GM21619 (cell line): ENCODE data around the gene BLVRB.
"Not testable (repeated sequence)": the region's sequence is repeated elsewhere in the genome, so short reads cannot be mapped to it uniquely, and the experiment has no call there.

Experiments
- ATAC-seq: cut with Tn5 transposase; IDR thresholded peaks from one replicate; pipeline ENCODE4 v1.9.1; 2021; ENCODE audit not compliant: unreplicated experiment

Gene BLVRB

DNA sequence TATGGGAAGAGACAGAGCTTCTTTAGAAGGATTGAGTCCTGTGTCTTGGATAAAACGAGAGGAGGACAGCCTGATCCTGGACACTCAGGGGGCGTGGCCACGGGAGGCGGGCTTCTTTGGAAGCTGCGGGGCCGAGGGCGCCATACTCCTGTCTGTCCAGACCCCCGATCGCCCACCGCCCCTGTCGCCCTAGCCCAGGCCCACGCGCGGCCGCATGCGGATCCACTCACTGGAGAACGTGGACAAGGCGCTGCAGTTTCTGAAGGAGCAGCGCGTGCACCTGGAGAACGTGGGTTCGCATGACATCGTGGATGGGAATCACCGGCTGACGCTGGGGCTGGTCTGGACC is 24.3 kb upstream of the BLVRB start:
- no peak for ATAC-seq

DNA sequence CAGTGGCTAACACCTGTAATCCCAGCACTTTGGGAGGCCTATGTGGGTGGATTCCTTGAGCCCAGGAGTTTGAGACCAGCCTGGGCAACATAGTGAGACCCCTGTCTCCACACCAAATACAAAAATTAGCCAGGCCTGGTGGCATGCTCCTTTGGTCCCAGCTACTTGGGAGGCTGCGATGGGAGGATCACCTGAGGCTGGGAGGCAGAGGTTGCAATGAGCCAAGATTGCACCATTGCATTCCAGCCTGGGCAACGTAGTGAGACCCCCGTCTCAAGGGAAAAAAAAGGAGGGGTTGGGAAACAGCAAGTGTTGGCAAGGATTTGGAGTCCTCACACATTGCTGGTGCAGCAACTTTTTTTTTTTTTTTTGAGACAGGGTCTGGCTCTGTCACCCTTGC is 20.5 kb upstream of the BLVRB start:
- no peak for ATAC-seq

DNA sequence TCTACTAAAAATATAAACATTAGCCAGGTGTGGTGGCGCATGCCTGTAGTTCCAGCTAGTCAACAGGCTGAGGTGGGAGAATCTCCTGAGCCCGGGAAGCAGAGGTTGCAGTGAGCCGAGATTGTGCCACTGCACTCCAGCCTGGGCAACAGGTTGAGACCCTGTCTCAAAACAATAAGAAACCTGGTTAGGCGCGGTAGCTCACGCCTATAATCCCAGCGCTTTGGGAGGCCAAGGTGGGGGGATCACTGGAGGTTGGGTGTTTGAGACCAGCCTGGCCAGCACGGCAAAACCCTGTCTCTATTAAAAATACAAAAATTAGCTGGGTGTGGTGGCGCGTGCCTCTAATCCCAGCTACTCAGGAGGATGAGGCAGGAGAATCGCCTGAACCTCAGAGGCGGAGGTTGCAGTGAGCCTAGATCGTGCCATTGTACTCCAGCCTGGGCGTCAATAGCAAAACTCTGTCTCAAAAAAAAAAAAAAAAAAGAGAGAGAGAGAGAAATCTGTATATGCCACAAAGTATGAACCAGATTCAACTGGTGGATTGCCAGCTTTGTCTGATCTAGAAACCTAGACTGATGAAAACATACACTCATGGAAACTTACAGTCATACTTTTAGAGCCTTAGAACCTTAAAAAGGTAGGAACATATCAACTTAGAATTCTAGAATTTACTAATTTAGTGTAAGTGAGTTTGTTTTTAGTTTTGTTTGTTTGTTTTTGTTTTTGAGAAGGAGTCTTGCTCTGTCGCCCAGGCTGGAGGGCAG is 10.5 kb upstream of the BLVRB start:
- ATAC-seq: not testable (repeated sequence)

DNA sequence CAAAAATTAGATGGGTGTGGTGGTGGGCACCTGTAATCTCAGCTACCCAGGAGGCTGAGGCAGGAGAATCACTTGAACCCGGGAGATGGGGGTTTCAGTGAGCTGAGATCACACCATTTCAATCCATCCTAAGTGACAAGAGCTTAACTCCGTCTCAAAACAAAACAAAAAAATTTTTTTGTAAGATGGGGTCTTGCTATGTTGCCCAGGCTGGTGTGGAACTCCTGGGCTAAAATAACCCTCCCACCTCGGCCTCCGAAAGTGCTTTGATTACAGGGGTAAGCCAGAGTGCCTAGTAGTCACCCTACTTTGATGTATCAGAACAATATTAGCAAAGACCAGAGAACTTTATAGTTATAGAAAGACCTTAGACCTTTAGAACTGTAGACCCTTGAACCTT is 9.2 kb upstream of the BLVRB start:
- ATAC-seq: no peak

DNA sequence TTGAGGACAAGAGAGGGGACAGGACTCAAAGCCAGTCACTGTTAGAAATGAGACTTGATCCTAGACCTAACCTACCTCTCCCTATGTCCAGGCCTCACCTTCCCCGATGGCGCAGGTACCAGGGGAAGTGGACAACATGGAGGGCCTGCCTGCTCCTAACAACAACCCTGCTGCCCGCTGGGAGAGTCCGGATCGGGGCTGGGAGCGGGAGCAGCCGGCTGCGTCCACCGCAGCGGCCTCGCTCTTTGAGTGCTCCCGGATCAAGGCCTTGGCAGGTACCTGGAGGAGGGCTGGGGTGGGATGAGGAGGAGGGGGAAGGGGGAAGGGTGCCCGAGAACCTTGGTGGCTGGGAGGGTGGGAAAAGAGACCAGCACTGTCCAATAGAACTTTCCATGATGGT is 7.0 kb upstream of the BLVRB start:
- no peak for ATAC-seq

DNA sequence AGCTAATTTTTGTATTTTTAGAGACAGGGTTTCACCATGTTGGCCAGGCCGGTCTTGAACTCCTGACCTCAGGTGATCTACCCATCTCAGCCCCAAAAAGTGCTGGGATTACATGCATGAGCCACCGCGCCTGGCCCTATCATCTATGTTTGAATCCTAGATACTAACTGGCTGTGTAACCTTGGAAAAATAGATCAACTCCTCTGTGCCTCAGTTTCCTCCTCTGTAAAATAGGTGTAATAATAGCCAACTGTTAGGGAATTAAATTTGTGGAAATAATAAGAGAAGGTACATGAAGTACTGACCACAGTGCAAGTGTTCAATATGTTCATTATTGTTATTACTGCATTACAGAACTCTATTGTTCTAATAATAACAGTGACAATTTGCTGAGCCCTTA is 5.6 kb upstream of the BLVRB start:
- ATAC-seq: no peak

DNA sequence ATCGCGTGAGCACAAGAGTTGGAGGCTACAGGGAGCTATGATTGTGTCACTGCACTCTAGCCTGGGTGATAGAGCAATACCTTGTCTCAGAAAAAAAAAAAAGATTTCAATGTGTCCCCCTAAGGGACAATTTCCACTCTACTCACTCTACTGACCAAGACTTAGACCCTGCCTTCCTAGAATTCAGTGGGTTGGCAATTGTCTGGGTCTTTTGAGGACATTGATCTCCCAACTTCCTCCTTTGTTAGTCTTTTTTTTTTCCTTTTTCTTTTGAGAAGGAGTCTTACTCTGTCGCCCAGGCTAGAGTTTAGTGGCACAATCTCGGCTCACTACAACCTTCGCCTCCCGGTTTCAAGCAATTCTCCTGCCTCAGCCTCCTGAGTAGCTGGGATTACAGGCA is 3.5 kb upstream of the BLVRB start:
- no peak for ATAC-seq

DNA sequence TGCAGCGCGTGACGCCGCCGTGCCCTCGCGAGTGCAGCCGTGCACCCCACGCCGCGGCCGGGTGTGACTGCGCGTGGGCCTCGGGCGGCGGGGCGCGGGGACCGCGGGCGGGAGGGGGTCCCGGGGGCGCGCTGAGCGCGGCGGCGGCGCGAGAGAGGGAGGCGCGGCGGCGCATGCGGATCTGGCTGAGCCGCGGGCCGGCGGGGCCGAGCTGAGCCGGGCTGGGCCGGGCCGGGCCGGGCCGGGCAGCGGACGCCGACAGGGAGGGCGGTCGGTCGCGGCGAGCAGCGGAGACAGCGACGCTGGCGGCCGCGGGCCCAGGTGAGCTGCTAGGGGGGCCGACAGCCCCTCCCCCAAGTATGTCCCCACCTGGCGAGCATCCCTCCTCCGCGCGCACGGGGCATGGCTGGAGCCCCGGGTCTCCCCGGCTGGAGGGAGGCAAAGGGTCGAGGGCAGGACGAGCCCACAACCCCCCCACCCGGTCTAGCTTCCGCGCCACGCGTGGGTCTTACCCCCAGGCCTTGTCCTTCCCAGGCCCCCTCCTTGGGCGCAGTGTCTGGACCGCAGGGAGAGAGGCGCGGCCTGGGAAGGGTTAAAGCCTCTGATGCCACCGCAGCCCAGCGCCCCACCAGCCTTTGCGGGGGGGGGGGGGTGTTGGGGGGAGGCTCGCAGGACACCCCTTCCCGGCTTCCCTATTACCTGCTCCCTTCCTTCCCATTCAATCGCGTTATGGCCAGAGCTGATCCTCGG is 1.6 kb upstream of the BLVRB start, which contains the start of gene SPTBN4:
Gene SPTBN4, plus strand, starts transcription at position 17 of the 750 bp plus-strand sequence. CDS start 5,621 bp downstream, outside the sequence.
- ATAC-seq: no peak

DNA sequence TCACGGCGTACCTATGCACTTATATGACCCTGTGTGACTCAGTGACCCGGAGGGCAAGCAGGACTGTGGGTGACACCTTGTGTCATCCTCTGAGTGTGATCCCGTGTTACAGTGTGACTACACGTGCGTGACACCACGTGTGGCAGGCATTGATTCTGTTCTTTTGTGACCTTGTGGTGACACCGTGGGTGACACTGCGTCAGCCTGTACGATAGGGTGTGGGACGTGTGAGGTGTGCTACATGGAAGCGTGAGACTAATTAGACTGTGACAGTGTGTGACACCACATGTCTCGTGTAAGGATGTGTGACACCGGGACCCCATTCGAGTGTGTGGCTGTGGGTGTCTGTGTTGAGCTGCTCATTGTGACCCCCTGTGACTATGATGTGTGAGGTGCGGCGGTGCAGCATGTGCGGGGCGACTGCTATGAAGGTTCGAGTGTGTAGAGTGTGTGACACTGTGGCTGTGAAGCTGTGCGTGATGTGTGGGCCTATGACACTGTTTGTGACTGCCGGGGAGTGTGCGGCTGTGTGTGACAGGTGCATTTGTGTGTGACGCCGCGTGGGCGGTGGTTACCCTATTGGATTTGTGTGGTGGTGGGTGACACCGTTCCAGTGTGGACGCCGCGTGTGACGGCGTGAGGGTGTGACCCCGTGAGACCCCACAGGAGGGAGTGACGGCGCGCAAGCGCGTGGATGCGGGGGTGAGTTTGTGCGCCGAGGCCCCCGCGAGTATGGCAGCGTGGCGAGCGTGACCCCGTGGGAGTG is 857 bp upstream of the BLVRB start:
- ATAC-seq: peak; percentile 16

DNA sequence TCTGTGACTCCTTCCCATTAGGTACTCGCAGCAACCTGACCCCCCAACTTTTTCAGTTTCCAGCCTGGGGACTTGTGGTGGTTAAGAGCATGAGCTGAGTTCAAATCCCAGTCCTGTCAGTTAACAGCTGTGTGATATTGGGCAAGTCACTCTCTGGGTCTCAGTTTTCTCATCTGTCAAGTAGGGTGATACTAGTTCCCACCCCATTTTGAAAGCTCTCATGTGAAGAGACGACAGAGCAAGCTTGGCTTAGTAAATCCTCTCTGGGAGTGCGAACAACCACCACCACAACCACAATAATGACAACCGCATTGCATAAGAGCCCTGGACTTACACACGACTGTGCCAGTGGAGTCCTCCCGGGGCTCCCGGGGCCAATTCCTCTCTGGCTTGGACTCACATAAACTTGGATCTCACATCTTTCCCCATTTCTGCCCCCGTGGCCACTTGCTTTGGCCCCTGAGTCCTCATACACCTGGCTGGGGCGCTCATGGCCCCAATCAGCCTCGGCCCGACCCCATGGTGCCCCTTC is 454 bp downstream of the BLVRB start:
- ATAC-seq: no peak

DNA sequence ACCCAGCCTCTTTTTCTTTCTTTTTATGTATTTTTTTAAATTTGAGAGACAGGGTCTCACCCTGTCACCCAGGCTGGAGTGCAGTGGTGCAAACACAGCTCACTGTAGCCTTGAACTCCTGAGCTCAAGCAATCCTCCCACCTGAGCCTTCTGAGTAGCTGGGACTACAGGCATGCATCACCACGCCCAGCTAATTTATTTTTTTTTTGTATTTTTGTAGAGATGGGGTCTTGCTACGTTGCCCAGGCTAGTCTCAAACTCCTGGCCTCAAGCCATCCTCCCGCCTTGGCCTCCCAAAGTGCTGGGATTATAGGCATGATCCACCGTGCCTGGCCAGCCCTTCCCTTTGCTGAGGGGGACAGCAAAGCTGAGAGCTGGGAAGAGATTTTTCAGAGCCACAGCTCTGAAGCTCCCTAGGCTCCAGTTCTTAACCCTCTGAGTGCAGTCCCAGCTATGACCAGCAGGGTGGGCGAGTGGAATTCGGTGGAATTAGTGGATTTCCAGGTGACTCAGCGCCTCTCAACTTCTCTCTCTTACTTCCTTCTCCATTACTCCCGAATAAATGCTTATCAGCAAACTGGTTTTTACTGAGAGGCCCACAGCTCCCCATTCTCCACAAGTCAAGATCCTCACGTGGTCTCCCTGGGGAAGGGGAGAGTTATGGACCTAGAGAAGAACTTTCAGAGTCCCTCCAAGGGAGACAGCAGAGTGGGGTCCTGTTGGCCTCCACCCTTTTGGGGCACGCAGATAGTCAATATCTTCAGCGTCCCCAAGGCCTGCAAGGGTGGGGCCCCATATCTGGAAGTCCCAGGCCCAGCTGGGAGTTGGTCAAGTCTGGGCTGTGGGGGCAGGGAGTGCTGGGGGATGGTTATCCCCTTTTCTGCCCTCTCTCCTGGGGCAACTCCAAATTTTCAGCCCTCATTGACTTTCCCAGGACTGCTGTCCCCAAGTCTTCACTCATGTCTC is 1.2 kb downstream of the BLVRB start:
- no peak for ATAC-seq

DNA sequence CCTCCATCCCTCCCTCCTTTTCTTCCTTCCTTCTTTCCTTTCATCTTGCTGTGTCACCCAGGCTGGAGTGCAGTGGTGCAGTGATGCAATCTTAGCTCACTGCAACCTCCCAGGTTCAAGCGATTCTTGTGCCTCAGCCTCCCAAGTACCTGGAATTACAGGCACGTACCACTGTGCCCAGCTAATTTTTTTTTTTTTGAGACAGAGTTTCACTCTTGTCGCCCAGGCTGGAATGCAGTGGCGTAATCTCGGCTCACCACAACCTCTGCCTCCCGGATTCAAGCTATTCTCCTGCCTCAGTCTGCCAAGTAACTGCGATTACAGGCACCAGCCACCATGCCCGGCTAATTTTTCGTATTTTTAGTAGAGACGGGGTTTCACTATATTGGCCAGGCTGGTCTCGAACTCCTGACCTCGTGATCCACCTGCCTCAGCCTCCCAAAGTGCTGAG is 1.9 kb downstream of the BLVRB start:
- ATAC-seq: not testable (repeated sequence)

DNA sequence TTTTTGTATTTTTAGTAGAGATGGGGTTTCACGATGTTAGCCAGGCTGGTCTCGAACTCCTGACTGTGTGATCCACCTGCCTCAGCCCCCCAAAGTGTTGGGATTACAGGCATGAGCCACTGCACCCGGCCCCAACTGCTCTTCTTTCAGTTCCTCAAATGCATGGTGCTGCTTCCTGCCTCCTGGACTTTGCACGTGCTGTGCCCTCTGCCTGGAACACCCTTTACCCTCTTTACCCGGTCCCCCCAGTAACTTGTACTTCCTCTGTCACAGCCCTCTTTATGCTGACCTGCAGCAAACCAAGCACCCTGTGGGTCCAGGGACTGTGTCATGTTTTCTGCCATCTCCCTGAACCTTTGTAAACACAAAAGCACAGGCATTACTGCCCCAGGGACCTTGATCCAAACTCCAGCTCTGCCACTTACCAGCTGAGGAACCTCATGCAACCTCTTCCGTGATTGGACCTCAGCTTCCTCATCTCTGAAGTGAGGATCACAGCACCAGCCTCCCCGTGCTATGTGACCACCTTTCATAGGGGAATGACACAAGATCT is 3.8 kb downstream of the BLVRB start:
- no peak for ATAC-seq

DNA sequence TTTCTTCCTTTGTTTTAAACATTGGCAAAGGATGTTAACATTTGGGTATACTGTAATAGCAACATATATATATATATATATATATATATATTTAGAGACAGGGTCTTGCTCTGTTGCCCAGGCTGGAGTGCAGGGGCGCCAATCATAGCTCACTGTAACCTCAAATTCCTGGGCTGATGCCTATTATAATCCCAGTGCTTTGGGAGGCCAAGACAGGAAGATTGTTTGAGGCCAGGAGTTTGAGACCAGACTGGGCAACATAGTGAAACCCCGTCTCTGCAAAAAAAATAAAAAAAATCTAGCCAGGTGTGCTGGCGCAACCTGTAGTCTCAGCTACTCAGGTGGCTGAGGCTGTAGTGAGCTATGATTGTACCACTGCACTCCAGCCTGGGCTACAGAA is 5.4 kb downstream of the BLVRB start:
- no peak for ATAC-seq

DNA sequence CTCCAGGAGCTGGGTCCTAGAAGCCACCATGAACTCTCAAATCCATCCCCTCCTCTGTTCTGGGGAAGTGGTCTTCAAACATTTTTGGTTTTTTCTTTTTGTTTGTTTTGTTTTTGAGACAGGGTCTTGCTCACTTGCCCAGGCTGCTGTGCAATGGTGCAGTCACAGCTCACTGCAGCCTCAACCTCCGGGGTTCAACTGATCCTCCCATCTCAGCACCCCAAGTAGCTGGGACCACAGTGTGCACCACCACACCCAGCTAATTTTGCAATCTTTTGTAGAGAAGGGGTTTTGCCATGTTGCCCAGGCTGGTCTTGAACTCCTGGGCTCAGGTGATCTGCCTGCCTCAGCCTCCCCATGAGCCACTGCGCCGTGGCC is 7.0 kb downstream of the BLVRB start:
- no peak for ATAC-seq

DNA sequence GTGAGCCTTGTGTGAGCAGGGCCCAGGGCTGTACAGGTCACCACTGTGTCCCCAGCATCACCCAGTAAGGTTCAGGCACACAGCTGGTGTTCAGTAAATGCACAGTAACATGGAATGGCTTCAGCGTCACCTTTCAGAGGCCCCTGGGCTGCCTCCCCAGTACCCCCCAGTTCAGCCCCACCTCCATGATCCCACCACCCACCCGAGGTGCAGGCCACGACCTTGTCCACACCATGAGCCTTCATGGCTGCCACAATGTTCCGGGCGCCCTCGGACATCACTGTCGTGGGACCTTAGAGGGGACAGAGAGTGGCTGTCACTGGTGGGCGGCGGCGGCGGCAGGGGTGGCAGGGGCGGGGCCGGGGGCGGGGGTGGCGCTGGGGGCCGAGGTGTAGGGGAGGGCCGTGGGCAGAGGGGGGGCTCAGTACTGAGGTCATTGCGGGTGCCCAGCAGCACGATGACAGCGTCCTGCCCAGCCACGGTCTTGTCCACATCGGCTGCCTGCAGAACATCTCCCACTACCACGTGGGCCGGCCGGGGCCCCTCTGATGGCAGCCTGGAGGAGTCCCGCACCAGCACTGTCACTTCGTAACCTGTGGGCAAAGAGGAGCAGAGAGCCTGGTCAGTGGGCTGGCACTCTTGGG is 7.5 kb downstream of the BLVRB start:
- ATAC-seq: no peak

DNA sequence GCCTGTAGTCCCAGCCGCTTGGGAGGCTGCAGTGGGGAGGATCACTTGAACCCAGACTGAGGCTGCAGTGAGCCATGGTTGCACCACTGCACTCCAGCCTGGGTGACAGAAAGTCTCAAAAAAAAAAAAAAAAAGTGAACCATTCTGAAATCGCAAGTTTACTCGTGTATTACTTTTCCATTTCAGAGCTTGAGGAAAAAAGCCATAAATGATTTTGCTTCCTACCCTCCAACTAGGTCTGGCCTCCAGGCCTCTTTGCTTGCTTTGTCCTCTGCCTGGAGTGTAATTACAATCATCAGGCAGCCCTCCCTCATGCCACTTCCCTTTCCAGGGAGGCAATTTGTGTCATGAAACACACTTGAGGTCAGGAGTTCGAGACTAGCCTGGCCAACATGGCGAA is 8.5 kb downstream of the BLVRB start:
- ATAC-seq: no peak

DNA sequence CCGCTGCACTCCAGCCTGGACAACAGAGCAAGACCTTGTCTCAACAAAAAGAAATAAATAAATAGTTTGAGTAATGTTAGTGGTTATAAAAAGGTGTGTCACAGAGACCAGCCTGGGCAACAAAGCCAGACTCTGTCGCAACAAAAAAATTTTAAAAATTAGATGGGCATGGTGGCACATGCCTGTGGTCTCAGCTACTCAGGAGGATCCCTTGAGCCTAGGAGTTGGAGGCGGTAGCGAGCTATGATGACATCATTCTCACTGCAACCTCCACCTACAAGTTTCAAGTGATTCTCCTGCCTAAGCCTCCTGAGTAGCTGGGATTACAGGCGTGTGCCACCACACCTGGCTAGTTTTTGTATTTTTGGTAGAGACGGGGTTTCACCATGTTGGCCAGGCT is 11.6 kb downstream of the BLVRB start:
- not testable (repeated sequence) for ATAC-seq

DNA sequence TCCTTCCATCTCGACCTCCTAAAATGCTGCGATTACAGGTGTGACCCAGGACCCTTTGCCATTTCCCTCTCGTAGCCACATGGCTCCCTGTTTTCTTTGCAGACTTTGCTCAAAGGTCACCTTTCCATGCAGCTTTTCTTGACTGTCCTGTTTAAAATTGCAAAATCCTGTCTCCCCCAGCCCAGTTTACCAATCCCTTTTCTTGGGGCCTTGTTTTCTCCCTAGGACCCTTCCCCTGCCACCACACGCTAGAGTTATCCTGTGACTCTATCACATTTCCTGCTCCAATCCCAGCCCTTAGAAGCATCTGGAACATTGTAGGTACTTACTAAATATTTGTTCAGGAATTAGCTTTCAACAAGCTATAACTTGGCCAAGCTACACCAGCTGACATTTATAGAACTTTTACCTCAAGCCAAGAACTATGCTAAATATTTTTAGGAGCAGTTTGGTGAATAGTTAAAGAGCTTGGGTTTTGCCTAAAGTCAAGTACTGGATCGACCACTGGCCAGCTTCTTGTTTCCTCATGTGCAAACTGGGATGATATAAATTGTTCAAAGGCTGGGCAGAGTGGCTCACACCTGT is 12.3 kb downstream of the BLVRB start:
- no peak for ATAC-seq
